Measurements from ENCODE around the gene SCGB1D1. TPM values are rescaled to one million over a fixed set of nuclear protein-coding genes. Genes with fewer than 3 reads are reported as not detected.

Gene SCGB1D1
- total and polyA plus RNA-seq, 7 donors: not detected

- H3K27me3 ChIP-seq: no peaks in the 10 kb centered on the region
- H3K4me1 ChIP-seq: no peaks in the 10 kb centered on the region
- no peaks in the 10 kb centered on the region for H3K9me3 ChIP-seq
- no peak for TF ChIP-seq EP300 (IDR thresholded peaks at IDR 0.05)
- no peak for TF ChIP-seq POLR2A (IDR thresholded peaks at IDR 0.05)
- TF ChIP-seq POLR2AphosphoS5 (IDR thresholded peaks at IDR 0.05): no peak
- TF ChIP-seq CTCF (IDR thresholded peaks at IDR 0.05): no peak
- 77 to 79% methylated on average over 3 of the region's 3 CpGs for WGBS, 2 donors
- no peak overlapping the region for H3K4me3 ChIP-seq
- H3K36me3 ChIP-seq: peaks cover 8 to 84% (median 38%) of the 10 kb centered on the region in 4 donors
- intact Hi-C loops (cut with DNase I): no loop called here
- no peak for DNase-seq
- no peak overlapping the region for H3K27ac ChIP-seq
These were observed 47.1 kb upstream of the SCGB1D1 start for GRCh38 chr11:62142921-62143320.

- TF ChIP-seq POLR2AphosphoS5 (IDR thresholded peaks at IDR 0.05): no peak
- TF ChIP-seq POLR2A (IDR thresholded peaks at IDR 0.05): no peak
- TF ChIP-seq CTCF (IDR thresholded peaks at IDR 0.05): no peak
- TF ChIP-seq EP300 (IDR thresholded peaks at IDR 0.05): no peak
- intact Hi-C loops (cut with DNase I): no loop called here
- Histone ChIP-seq H3K4me1 (no peaks in the 10 kb centered on the region), H3K27me3 (no peaks in the 10 kb centered on the region), H3K4me3 (no peak overlapping the region), H3K27ac (no peak overlapping the region), H3K36me3 (peaks cover 8 to 84% (median 39%) of the 10 kb centered on the region in 4 donors), H3K9me3 (no peaks in the 10 kb centered on the region)
- no peak for DNase-seq
- WGBS, 2 donors: 54 to 83% methylated on average over 1 of the region's 1 CpG
These were observed 46.3 kb upstream of the SCGB1D1 start for GRCh38 chr11:62143727-62144126.

GRCh38 chr11:62144641-62145255, 45.3 kb upstream of the SCGB1D1 start:
- Histone ChIP-seq H3K27ac (no peak overlapping the region), H3K36me3 (peaks cover under 1 to 84% (median 41%) of the 10 kb centered on the region in 4 donors), H3K9me3 (no peaks in the 10 kb centered on the region), H3K4me1 (no peaks in the 10 kb centered on the region), H3K27me3 (no peaks in the 10 kb centered on the region), H3K4me3 (no peak overlapping the region)
- WGBS, 2 donors: 98% methylated on average over 24 of the region's 24 CpGs
- TF ChIP-seq EP300 (IDR thresholded peaks at IDR 0.05): no peak
- no peak for TF ChIP-seq POLR2A (IDR thresholded peaks at IDR 0.05)
- no peak for TF ChIP-seq POLR2AphosphoS5 (IDR thresholded peaks at IDR 0.05)
- TF ChIP-seq CTCF (IDR thresholded peaks at IDR 0.05): no peak
- DNase-seq: no peak
- intact Hi-C loops (cut with DNase I): no loop called here

- 95 to 97% methylated on average over 11 of the region's 11 CpGs for WGBS, 2 donors
- H3K9me3 ChIP-seq: no peaks in the 10 kb centered on the region
- H3K4me1 ChIP-seq: no peaks in the 10 kb centered on the region
- intact Hi-C loops (cut with DNase I): no loop called here
- no peak for TF ChIP-seq POLR2A (IDR thresholded peaks at IDR 0.05)
- no peaks in the 10 kb centered on the region for H3K27me3 ChIP-seq
- no peak overlapping the region for H3K4me3 ChIP-seq
- DNase-seq: no peak
- H3K27ac ChIP-seq: no peak overlapping the region
- H3K36me3 ChIP-seq: peaks cover 0 to 84% (median 44%) of the 10 kb centered on the region in 4 donors
These were observed 44.6 kb upstream of the SCGB1D1 start for GRCh38 chr11:62145261-62145871.

GRCh38 chr11:62146476-62147200, 43.4 kb upstream of the SCGB1D1 start:
- Histone ChIP-seq H3K27me3 (no peaks in the 10 kb centered on the region), H3K4me3 (no peak overlapping the region), H3K4me1 (no peaks in the 10 kb centered on the region), H3K9me3 (no peaks in the 10 kb centered on the region), H3K36me3 (peaks cover 0 to 83% (median 40%) of the 10 kb centered on the region in 4 donors), H3K27ac (no peak overlapping the region)
- TF ChIP-seq CTCF (IDR thresholded peaks at IDR 0.05) (no peak), POLR2A (IDR thresholded peaks at IDR 0.05) (no peak), EP300 (IDR thresholded peaks at IDR 0.05) (no peak), POLR2AphosphoS5 (IDR thresholded peaks at IDR 0.05) (no peak)
- intact Hi-C loops (cut with DNase I): no loop called here
- 92 to 96% methylated on average over 36 of the region's 36 CpGs for WGBS, 2 donors
- DNase-seq: no peak
